ENCODE results near the gene TMEM258. TPM values are rescaled to one million over a fixed set of nuclear protein-coding genes. Genes with fewer than 3 reads are reported as not detected.
A peak's percentile ranks its signal among the peaks of the same experiment; 100 is the strongest.

TMEM258 gene
- total RNA-seq, 1 donor from 2014 or later: 98.7 TPM

GRCh38 chr11:61743486-61744095 lies 48.8 kb downstream of the TMEM258 start:
- DNase-seq (ENCODE audit: low spot score): no peak

GRCh38 chr11:61742391-61742790 lies 50.0 kb downstream of the TMEM258 start:
- peak; percentile 79 for DNase-seq (ENCODE audit: low spot score)

DNA sequence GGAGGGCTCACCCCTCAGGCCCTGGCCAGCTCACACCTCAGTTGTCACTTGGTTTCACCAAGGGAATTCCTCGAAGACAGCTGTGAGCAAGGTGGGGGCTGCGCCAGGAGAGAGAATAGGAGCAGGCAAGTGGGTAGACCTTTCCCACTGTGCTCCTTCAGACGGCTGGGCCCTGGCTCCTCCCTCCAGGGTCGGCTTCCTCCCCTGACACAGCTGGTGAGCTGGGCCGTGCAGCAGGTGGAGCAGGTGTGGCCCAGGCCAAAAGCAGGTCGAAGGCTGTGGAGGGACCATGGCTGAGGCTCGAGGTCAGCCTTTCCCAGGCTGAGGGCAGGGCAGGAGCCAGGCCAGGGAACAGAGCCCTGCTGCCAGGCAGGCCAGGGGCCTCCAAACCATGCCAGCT lies 52.4 kb downstream of the TMEM258 start:
- no peak for DNase-seq (ENCODE audit: low spot score)

- no peak for DNase-seq (ENCODE audit: low spot score)
These were observed 53.0 kb downstream of the TMEM258 start for GRCh38 chr11:61739413-61739812.

Other genes starting within 250 kb of the TMEM258 start
- 6.7 TPM for gene SYT7, start 211.5 kb downstream of the TMEM258 start, total RNA-seq
- gene DAGLA, start 112.2 kb downstream of the TMEM258 start, total RNA-seq: 2.7 TPM
- gene MYRF, start 40.0 kb downstream of the TMEM258 start, total RNA-seq: 4.7 TPM
- gene FEN1, start 312 bp upstream of the TMEM258 start, total RNA-seq: 10.4 TPM
- 40.7 TPM for gene FADS1, start 24.4 kb upstream of the TMEM258 start, total RNA-seq
- 118 TPM for gene FADS2, start 35.7 kb upstream of the TMEM258 start, total RNA-seq
- gene FADS3, start 98.9 kb upstream of the TMEM258 start, total RNA-seq: 31.1 TPM
- 14.9 TPM for gene RAB3IL1, start 125.0 kb upstream of the TMEM258 start, total RNA-seq
- 9.4 TPM for gene BEST1, start 157.8 kb upstream of the TMEM258 start, total RNA-seq
- 2,368 TPM for gene FTH1, start 175.0 kb upstream of the TMEM258 start, total RNA-seq

All from ureter (tissue), 1 donor.